IMR-90 (cell line): ENCODE measurements around the gene SCARB1. TPM values are rescaled to one million over a fixed set of nuclear protein-coding genes. Genes with fewer than 3 reads are reported as not detected.
A peak's percentile ranks its signal among the peaks of the same experiment; 100 is the strongest.

Source experiments
- ATAC-seq: fragments of 200-7000 bp; cut with Tn5 transposase; 2 replicates; pipeline ENCODE4 v1.9.1; 2020; ENCODE audit warnings: low read depth, mild to moderate bottlenecking, moderate library complexity
- BruUV-seq: library from RNA; stranded (reverse); fragments of 400-500 nt; replicated peaks from 2 replicates; lab custom pipeline; 2021; lab: Mats Ljungman, UMichigan
- CTCF ChIA-PET: fragments of 300-600 bp; formaldehyde crosslinking; extraction: SDS; loops from one replicate; lab custom pipeline; 2021; ENCODE audit warnings: antibody characterized with exemption; lab: Yijun Ruan, JAX
- POLR2A ChIA-PET: fragments of 300-600 bp; sonication (Branson Sonifier 250); formaldehyde crosslinking; loops from one replicate; lab custom pipeline; 2022; ENCODE audit warnings: antibody characterized with exemption; ENCODE audit not compliant: unreplicated experiment; lab: Charles Lee
- DNase-seq: peaks from one replicate; pipeline ENCODE4 v3.0.0; 2013
- H2AFZ ChIP-seq: replicated peaks from 2 replicates; pipeline ENCODE3; 2013; ENCODE audit warnings: low read length, mild to moderate bottlenecking; ENCODE audit not compliant: poor library complexity
- H2AK5ac ChIP-seq: 2 replicates; pipeline ENCODE4 v1.6.1; 2013; ENCODE audit warnings: low read depth, low read length, inconsistent platforms
- H2AK9ac ChIP-seq: replicated peaks from 2 replicates; pipeline ENCODE3; 2013; ENCODE audit warnings: mild to moderate bottlenecking, low read depth, low read length, moderate library complexity; ENCODE audit not compliant: poor library complexity
- H2BK120ac ChIP-seq: 2 replicates; pipeline ENCODE4 v1.6.1; 2013; ENCODE audit warnings: low read depth, low read length, inconsistent platforms
- H2BK15ac ChIP-seq: 3 replicates; pipeline ENCODE4 v1.6.1; 2013; ENCODE audit warnings: low read depth, low read length, inconsistent platforms
- H2BK20ac ChIP-seq: 2 replicates; pipeline ENCODE4 v1.6.1; 2013; ENCODE audit warnings: low read depth, mild to moderate bottlenecking, inconsistent platforms, low read length, moderate library complexity
- H2BK5ac ChIP-seq: 2 replicates; pipeline ENCODE4 v1.6.1; 2013; ENCODE audit warnings: mild to moderate bottlenecking, low read depth, low read length, inconsistent platforms; ENCODE audit not compliant: poor library complexity, severe bottlenecking
- H3K14ac ChIP-seq: replicated peaks from 2 replicates; pipeline ENCODE4 v1.6.1; 2013; ENCODE audit warnings: low read depth, low read length, inconsistent platforms
- H3K18ac ChIP-seq: 2 replicates; pipeline ENCODE4 v1.6.1; 2013; ENCODE audit warnings: low read depth, low read length, control low read depth
- H3K23ac ChIP-seq: 2 replicates; pipeline ENCODE4 v1.6.1; 2013; ENCODE audit warnings: low read depth, low read length, inconsistent platforms
- H3K27ac ChIP-seq: 2 replicates; pipeline ENCODE4 v1.5.1; 2013; ENCODE audit warnings: mild to moderate bottlenecking, control low read depth, low read length; ENCODE audit not compliant: insufficient read depth
- H3K27me3 ChIP-seq: 2 replicates; pipeline ENCODE4 v1.6.1; 2013; ENCODE audit warnings: low read length; ENCODE audit not compliant: control insufficient read depth, insufficient read depth
- H3K36me3 ChIP-seq: 2 replicates; pipeline ENCODE4 v1.6.1; 2013; ENCODE audit warnings: low read length, mixed read lengths; ENCODE audit not compliant: control insufficient read depth, insufficient read depth
- H3K4ac ChIP-seq: 2 replicates; pipeline ENCODE4 v1.6.1; 2013; ENCODE audit warnings: low read depth, low read length, inconsistent platforms
- H3K4me1 ChIP-seq: 2 replicates; pipeline ENCODE4 v1.6.1; 2013; ENCODE audit warnings: low read length, mixed read lengths; ENCODE audit not compliant: control insufficient read depth, insufficient read depth
- H3K4me2 ChIP-seq: 2 replicates; pipeline ENCODE4 v1.6.1; 2013; ENCODE audit warnings: low read depth, mild to moderate bottlenecking, control low read depth, low read length, moderate library complexity
- H3K4me3 ChIP-seq: 2 replicates; pipeline ENCODE4 v1.5.1; 2013; ENCODE audit warnings: low read depth, mild to moderate bottlenecking, control low read depth, low read length, moderate library complexity; ENCODE audit not compliant: insufficient read depth
- H3K56ac ChIP-seq: 2 replicates; pipeline ENCODE4 v1.6.1; 2013; ENCODE audit warnings: low read length, inconsistent platforms; ENCODE audit not compliant: insufficient read depth; ENCODE audit errors: extremely low read depth
- H3K79me1 ChIP-seq, 2 experiments: 2 replicates each; pipeline ENCODE4 v1.6.1; 2013; ENCODE audit warnings: low read length in 2 of 2, inconsistent platforms in 1 of 2, low read depth in 1 of 2
- H3K9ac ChIP-seq: 2 replicates; pipeline ENCODE4 v1.6.1; 2013; ENCODE audit warnings: low read depth, low read length, control low read depth
- H3K9me1 ChIP-seq: 2 replicates; pipeline ENCODE4 v1.6.1; 2013; ENCODE audit warnings: low read length, inconsistent platforms; ENCODE audit not compliant: insufficient read depth
- H3K9me3 ChIP-seq: 2 replicates; pipeline ENCODE4 v1.6.1; 2013; ENCODE audit warnings: low read length; ENCODE audit not compliant: control insufficient read depth, insufficient read depth
- H4K20me1 ChIP-seq: 2 replicates; pipeline ENCODE4 v1.6.1; 2013; ENCODE audit warnings: low read length, inconsistent platforms; ENCODE audit not compliant: insufficient read depth
- H4K5ac ChIP-seq: 2 replicates; pipeline ENCODE4 v1.6.1; 2013; ENCODE audit warnings: mild to moderate bottlenecking, low read depth, low read length, control low read depth
- H4K8ac ChIP-seq, 2 experiments: 2 replicates each; pipeline ENCODE4 v1.6.1; 2013; ENCODE audit warnings: low read depth in 2 of 2, low read length in 2 of 2, control low read depth in 1 of 2, inconsistent platforms in 1 of 2
- H4K91ac ChIP-seq: 2 replicates; pipeline ENCODE4 v1.6.1; 2013; ENCODE audit warnings: low read depth, low read length, inconsistent platforms; ENCODE audit not compliant: insufficient read depth
- BHLHE40 ChIP-seq: fragments of 150-350 bp; IDR thresholded peaks from 2 replicates; pipeline ENCODE4 v1.6.1; 2016; ENCODE audit warnings: mild to moderate bottlenecking, low read depth, low read length
- CEBPB ChIP-seq: IDR thresholded peaks from 2 replicates; pipeline ENCODE4 v1.6.1; 2012; ENCODE audit warnings: low read depth, low read length, improper control_type of control experiment
- CHD1 ChIP-seq: IDR thresholded peaks from 2 replicates; pipeline ENCODE4 v1.6.1; 2012; ENCODE audit warnings: low read depth, low read length, improper control_type of control experiment
- FOS ChIP-seq: fragments of 150-350 bp; IDR thresholded peaks from 2 replicates; pipeline ENCODE4 v1.6.1; 2016; ENCODE audit warnings: low read depth, low read length
- MAFK ChIP-seq: IDR thresholded peaks from 2 replicates; pipeline ENCODE4 v1.6.1; 2012; ENCODE audit warnings: low read depth, low read length, improper control_type of control experiment
- MAZ ChIP-seq: IDR thresholded peaks from 2 replicates; pipeline ENCODE4 v1.6.1; 2012; ENCODE audit warnings: low read depth, mild to moderate bottlenecking, low read length, improper control_type of control experiment, moderate library complexity, borderline replicate concordance
- MXI1 ChIP-seq: IDR thresholded peaks from 2 replicates; pipeline ENCODE4 v1.6.1; 2012; ENCODE audit warnings: low read depth, mild to moderate bottlenecking, low read length, moderate library complexity, borderline replicate concordance
- NFE2L2 ChIP-seq: fragments of 150-350 bp; IDR thresholded peaks from 2 replicates; pipeline ENCODE4 v1.6.1; 2016; ENCODE audit warnings: low read depth, mild to moderate bottlenecking, low read length
- POLR2A ChIP-seq: IDR thresholded peaks from 2 replicates; pipeline ENCODE4 v1.6.1; 2012; ENCODE audit warnings: mild to moderate bottlenecking, low read depth, low read length
- RAD21 ChIP-seq: IDR thresholded peaks from 2 replicates; pipeline ENCODE4 v1.6.1; 2012; ENCODE audit warnings: low read length, improper control_type of control experiment
- RCOR1 ChIP-seq: IDR thresholded peaks from 2 replicates; pipeline ENCODE4 v1.6.1; 2012; ENCODE audit warnings: mild to moderate bottlenecking, low read length, improper control_type of control experiment; ENCODE audit not compliant: insufficient replicate concordance
- RFX5 ChIP-seq: IDR thresholded peaks from 2 replicates; pipeline ENCODE4 v1.8.0; 2012; ENCODE audit warnings: low read depth, mild to moderate bottlenecking, low read length, moderate library complexity
- SMC3 ChIP-seq: fragments of 150-350 bp; IDR thresholded peaks from 2 replicates; pipeline ENCODE4 v1.6.1; 2016; ENCODE audit warnings: low read depth, mild to moderate bottlenecking, antibody characterized with exemption, low read length, moderate library complexity
- WGBS, 2 experiments: methylation state at CpG; one replicate each; pipeline versions ENCODE4 v1.1.5 to v1.1.7; 2013; ENCODE audit warnings: missing lambda C conversion rate in 2 of 2; ENCODE audit not compliant: insufficient read length in 1 of 2; ENCODE audit errors: extremely low coverage in 2 of 2; 5-methylcytosine and 5-hydroxymethylcytosine counted together
- dilution Hi-C: fragments of 300-500 bp; cut with HindIII; formaldehyde crosslinking; loops from one replicate; pipeline ENCODE4 v1.14.3; 2018; ENCODE audit warnings: low sequenced_read_pairs; ENCODE audit not compliant: unreplicated experiment
- in situ Hi-C: fragments of 300-500 bp; cut with MboI; formaldehyde crosslinking; loops from 3 replicates; pipeline ENCODE4 v1.14.3; 2019; ENCODE audit warnings: low sequenced_read_pairs, inconsistent platforms, mixed read lengths
- intact Hi-C: fragments of 100-400 bp; cut with micrococcal nuclease; formaldehyde crosslinking; loops from 2 replicates; pipeline ENCODE4 v1.10.0; 2022
- polyA plus RNA-seq, 3 experiments: library from polyadenylated mRNA; depleted of rRNA; stranded (reverse); fragments of >200 nt; gene quantifications; 2 replicates each; pipeline ENCODE4 v1.2.3, GENCODE V29; 2012; ENCODE audit warnings: low replicate concordance in 1 of 3
- total RNA-seq: library from RNA; depleted of rRNA; stranded (reverse); fragments of >200 nt; gene quantifications from 2 replicates; pipeline ENCODE4 v1.2.3, GENCODE V29; 2012
- TF ChIP-seq, protein P1 (sequence below): fragments of 150-350 bp; IDR thresholded peaks from 2 replicates; pipeline ENCODE4 v1.6.1; 2016; ENCODE audit warnings: low read depth, mild to moderate bottlenecking, low read length, moderate library complexity, borderline replicate concordance

The SCARB1 gene
- total and polyA plus RNA-seq, 2 of the 4 experiments (the other 2 are of a cell fraction): 3.0 to 24.8 TPM

DNA sequence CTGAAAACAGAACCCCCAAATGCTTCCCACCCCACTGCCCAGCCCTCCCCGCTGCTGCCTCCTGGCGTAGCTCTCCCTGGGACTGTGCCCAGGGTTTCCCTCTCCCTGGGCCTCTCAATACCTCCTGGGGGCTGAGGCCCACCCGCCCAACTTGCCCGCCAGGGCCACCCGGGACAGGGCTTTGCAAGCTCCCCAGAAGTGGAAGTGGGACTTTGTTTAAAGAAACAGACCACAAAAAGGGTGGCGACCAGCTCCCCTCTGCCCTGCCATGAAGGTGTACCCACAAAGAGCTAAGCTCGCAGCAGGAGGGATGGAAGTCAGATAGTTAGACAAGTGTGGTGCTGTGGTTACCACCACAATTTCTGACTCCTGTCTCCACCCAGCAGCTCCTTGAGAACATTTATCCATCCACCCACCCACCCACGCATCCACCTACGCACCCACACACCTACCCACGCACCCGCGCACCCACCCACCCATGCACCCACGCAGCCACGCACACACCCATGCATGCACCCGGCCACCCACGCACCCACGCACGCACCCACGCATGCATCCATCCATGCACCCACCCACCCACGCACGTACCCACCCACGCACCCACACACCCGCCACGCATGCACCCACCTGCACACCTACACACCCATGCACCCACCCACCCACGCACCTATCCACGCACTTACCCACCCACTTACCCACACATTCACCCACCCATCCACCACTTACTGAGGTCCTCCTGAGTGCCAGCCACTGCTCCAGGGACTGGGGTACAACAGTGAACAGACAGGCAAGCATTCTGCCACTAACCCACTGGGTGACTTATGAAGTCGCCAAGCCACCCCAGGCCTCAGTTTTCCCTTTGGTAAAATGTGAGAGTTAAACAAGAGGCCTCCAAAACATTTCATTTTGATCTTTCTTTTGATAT, 127.3 kb downstream of the SCARB1 start:
- Histone ChIP-seq H3K23ac (no peak overlapping the region), H3K4ac (peak overlapping the region; percentile 51; the same call in 1 of the 2 replicates), H2AK5ac (peak overlapping the region; percentile 60), H3K79me1 (no peaks in the 10 kb centered on the region), H2BK20ac (no peak overlapping the region), H3K4me2 (no peak overlapping the region), H3K4me3 (no peak overlapping the region), H3K27ac (no peak overlapping the region), H3K18ac (no peak overlapping the region), H2AK9ac (no peak overlapping the region), H3K36me3 (no peaks in the 10 kb centered on the region), H2BK5ac (no peak overlapping the region), H4K5ac (no peak overlapping the region), H3K56ac (no peak overlapping the region), H3K27me3 (no peaks in the 10 kb centered on the region), H2BK15ac (no peak overlapping the region), H3K4me1 (peaks cover 13% of the 10 kb centered on the region), H4K91ac (peak overlapping the region; percentile 14; the same call in 1 of the 2 replicates), H2AFZ (peak overlapping the region; percentile 75), H4K8ac (0 out of 4 replicates have a peak overlapping the region, but pooled peaks of 1 of the 2 experiments have one; percentile 24), H3K9me1 (peaks cover 2% of the 10 kb centered on the region; the same call in 1 of the 2 replicates), H4K20me1 (no peaks in the 10 kb centered on the region; the same call in 1 of the 2 replicates), H3K9me3 (peaks cover 10% of the 10 kb centered on the region), H3K14ac (no peak overlapping the region; the same call in 1 of the 2 replicates), H2BK120ac (no peak overlapping the region), H3K9ac (no peak overlapping the region)
- POLR2A ChIA-PET: no interaction called here
- DNase-seq (no peak), ATAC-seq (no peak)
- CTCF ChIA-PET: interaction anchor here (0.6 kb wide), 1 partner anchor 162 kb away, joined by 6 read pairs; no protein-coding TSS in a partner anchor
- BruUV-seq: no TSS peak
- dilution Hi-C loops: loop anchor here (10.0 kb wide), 1 partner anchor 52 kb away; no protein-coding TSS in a partner anchor
- intact Hi-C loops: no loop called here
- WGBS, 2 experiments: 96% methylated on average over 4 of the region's 27 CpGs; no CpG with 5 or more reads in 1 of the 2 experiments
- TF ChIP-seq, protein P1, sequence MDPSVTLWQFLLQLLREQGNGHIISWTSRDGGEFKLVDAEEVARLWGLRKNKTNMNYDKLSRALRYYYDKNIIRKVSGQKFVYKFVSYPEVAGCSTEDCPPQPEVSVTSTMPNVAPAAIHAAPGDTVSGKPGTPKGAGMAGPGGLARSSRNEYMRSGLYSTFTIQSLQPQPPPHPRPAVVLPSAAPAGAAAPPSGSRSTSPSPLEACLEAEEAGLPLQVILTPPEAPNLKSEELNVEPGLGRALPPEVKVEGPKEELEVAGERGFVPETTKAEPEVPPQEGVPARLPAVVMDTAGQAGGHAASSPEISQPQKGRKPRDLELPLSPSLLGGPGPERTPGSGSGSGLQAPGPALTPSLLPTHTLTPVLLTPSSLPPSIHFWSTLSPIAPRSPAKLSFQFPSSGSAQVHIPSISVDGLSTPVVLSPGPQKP: no peak
- no peak for TF ChIP-seq CEBPB
- TF ChIP-seq FOS: no peak
- TF ChIP-seq BHLHE40: no peak
- TF ChIP-seq MAFK: no peak
- TF ChIP-seq NFE2L2: no peak
- TF ChIP-seq MXI1: no peak
- no peak for TF ChIP-seq SMC3
- no peak for TF ChIP-seq RFX5
- TF ChIP-seq RCOR1: no peak
- no peak for TF ChIP-seq POLR2A
- TF ChIP-seq CHD1: no peak
- no peak for TF ChIP-seq MAZ
- TF ChIP-seq RAD21: no peak
- in situ Hi-C loops: no loop called here
